GM21528 (cell line): Measurements from ENCODE around the gene CTCFL.

Experiments used
- ATAC-seq: cut with Tn5 transposase; IDR thresholded peaks from one replicate; pipeline ENCODE4 v1.9.1; 2021; ENCODE audit warnings: mild to moderate bottlenecking, moderate library complexity; ENCODE audit not compliant: unreplicated experiment, low FRiP score

CTCFL gene, protein sequence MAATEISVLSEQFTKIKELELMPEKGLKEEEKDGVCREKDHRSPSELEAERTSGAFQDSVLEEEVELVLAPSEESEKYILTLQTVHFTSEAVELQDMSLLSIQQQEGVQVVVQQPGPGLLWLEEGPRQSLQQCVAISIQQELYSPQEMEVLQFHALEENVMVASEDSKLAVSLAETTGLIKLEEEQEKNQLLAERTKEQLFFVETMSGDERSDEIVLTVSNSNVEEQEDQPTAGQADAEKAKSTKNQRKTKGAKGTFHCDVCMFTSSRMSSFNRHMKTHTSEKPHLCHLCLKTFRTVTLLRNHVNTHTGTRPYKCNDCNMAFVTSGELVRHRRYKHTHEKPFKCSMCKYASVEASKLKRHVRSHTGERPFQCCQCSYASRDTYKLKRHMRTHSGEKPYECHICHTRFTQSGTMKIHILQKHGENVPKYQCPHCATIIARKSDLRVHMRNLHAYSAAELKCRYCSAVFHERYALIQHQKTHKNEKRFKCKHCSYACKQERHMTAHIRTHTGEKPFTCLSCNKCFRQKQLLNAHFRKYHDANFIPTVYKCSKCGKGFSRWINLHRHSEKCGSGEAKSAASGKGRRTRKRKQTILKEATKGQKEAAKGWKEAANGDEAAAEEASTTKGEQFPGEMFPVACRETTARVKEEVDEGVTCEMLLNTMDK

DNA sequence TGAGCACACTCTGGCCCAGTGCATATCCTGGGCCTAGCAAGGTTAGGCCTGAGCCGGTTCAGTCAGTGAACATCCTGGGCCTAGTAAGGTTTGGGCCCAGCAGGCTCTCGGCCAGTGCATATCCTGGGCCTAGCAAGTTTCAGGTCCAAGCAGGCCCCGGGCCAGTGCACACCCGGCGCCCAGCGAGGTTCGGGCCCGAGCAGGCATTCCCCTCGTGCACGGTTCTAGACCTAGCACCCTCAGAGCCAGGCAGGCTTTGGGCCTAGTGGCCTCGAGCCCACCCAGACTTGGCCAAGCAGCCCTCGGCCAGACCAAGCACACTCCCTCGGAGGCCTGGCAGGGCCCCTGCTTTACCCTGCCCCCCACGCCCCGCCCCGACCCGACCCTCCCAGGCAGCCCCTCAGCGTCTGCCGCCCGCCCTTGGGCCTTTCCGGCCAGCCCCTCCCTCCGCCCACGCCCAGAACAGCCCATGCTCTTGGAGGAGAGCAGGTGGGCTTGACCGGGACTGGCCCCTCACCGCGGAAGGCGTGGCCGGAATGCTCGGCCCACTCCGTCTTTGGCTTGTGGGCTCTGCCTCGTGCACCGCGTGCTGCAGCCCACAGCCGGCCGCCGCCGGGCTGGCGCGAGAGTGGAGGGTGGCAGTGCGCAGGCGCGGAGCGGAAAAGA lies at the start of gene CTCFL:
TSS of gene CTCFL (minus strand) at position 630 of the 666 bp plus-strand sequence. CDS start 935 bp downstream, outside the sequence.
- ATAC-seq, result no peak

DNA sequence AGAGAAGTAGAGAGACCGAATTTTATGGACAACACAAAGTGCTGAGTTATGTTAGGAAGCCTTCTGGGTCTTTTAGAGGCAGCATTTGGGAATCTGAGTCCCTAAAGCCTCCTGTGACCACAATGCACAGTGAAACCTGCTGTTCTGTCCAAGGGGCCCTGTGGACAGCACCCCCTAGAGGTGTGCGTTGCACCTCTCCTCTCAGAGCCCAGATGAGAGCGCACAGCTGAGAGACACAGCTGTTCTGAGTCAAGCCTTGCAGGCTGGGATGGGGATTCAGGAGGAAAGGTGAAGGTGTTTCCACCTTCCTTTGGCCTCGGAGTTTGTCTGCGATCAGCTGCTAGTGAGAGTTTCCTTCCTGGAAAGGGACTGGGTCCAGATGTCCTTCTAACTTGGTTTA lies 49.0 kb upstream of the CTCFL start:
- ATAC-seq, result no peak

DNA sequence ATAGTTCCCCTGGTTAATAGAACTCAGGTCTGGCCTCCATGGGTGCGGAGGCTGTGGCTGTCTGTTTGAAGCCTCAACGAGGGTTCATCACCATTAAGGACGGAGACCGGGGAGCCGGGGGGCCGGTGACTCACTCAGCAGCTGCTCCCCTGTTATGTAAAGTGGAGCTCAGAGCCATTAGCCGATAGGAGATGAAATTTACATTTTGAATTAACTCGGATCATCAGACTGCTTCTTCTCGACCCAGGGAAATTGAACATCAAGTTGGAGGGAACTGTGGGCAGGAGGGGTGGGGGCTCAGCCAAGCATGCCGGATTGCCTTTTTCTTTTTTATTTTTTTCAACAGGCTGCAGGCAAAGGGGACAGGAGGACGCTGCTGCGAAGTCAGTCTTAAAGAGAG lies 48.3 kb upstream of the CTCFL start:
- no peak for ATAC-seq

DNA sequence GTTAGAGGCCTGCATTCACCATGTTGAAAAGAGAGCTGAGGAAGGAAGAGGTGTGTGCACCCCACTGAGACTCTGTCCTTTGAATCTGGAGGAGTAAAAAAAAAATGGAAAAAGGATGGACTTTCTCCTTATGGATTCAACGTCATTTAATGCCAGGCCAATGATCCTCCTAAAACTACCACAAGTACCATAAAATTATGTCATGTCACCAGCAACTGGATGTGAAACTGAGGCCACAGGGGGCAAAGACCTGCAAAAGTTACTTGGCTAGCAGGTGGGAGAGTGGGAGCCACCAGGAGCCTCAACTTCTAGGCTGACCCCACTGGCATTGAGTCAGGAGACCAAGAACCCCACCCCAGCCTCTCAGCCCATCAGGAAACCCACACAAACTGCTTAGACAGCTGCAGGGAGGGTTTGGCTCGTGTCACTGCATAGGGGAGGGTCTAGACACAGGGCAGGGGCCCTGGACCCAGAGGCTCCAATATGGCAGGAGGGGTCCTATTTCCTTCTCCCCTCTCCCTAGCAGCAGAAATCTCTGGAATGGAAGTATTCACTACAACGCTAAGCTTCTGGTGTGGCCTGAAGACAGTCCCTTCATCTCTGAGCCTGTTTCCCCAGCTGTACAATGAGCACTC lies 47.0 kb upstream of the CTCFL start:
- ATAC-seq, result no peak

DNA sequence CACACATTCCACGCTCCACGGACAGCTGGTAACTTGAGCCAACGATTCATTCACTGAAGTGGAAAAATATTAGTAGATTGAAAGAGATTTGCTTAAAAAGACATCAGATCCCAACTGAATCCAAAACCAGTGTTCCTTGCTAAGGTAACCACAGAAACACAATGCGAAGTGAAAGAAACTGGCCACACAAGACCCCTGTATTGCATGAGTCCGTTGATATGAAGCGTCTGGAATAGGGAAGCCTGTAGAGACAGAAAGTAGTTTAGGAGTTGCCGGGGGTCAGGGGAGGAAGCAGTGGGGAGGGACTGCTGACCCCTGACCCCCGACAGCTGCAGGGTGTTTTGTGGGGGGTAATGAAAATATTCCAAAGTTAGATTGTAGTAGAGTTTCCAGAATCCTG lies 46.0 kb upstream of the CTCFL start:
- ATAC-seq, result no peak

DNA sequence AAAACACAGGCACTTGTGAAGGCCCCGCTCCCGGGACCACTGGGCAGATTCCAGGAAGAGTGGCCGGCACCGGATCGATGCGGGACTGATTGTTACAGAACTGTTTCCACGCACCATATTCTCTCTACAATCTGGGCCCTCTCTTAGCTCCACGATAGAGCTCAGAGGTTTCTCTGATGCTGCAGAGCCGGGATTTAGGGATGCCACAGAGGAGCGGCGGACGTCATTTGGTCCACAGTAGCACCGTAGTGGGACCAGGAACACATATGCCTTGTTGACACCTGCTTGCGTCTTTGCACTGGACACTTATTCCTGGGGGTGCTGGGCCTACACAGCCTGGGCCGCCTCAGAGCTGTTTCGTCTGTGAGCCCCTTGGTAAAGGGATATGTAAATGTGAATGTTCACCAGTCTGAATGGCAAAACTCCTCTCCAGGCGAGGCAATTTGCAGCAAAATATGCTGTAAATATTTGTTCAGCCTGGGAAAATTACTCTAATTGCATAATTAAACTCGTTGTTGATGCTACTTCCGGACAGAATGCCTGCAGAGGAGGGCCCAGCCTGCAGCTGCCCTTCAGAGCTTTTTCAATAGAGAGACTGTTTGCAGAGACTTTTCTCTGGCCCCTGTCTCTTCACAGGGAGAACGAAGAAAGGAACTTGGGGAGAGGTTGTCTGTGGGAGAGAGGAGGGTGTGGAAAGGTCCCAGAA lies 45.4 kb upstream of the CTCFL start:
- ATAC-seq, result no peak

DNA sequence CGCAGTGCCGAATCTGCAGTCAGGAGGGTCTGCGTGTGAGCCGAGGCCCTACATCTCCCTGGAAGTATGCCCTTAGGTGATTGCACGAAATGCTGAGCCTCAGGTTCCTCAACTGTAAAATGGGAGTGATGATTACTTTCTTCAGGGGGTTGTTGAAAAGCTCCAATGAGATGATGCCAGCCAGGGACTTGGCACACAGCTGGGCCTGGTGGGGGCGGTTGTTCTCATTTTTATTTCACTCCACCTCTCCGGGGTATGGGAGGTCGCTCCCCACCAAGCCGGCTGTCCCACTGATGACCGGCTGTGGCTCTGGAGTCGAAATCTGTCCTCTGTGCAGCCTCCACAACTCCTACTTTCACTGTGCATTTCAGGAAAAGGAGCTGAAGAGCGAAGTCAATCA lies 44.0 kb upstream of the CTCFL start:
- no peak for ATAC-seq

DNA sequence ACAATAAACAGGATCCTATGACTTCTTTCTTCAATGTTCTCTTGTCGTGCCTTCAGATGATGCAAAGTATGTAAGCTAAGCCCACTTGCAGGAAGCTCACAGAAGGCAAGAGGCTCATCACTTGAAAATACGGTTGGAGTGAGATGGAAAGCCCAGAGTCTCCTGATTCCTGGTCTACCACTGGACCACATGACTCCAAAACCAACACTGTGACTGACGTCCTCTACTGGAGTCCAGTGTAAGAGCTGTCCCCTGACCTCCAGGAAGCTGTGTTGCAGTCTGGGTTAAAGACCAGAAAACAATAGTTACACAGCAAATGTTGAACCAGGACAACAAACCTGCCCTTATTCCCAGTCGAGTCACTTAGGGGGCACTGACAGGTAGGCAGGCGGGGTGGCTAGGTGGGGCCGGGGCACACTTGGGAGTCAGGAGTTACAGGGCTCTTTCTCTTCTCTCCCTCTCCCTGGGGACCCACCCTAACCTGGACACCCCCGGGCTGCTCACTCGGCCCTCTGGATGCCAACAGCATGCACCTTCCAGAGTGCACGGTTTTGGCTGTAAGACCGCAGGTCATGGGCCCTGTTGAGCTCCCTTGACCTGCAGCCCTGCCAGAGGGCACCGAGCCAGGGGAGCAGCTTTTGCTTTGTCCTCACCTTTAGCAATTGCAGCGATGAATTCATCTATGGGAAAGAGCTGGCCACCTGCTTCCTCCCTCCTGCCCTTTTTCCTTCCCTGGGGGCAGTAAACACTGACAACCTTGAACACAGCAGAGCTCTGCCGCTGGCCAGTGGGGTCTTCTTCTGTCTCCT lies 43.4 kb upstream of the CTCFL start:
- ATAC-seq, result no peak

DNA sequence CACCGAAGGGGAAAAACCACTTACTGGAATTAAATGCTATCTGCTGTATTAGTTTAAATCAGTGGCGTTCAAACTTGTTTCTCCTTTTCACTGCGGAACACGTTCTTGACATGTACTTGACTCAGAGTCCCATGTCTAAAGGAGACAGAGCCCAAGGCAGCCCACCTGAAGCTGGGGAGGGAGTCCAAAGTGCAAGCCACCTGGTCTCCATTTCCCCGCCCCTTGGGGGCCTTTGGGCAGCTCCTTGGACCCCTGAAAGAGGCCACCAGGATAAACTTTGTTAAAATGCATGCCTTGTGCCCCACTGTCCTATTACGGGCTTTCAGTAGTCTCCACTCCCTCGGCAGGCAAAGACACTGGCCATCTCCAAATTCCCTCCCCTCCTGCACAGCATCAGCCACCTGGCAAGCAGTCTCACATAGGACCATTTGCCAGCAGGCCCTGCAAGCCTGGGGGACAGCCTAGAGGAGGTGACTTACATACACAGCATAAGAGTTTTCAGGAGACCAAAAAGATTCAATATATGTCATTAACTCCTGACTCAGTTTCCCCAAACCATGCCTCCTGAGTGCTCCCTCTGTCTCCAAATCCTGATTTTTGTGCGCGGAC lies 42.6 kb upstream of the CTCFL start:
- ATAC-seq, result no peak

DNA sequence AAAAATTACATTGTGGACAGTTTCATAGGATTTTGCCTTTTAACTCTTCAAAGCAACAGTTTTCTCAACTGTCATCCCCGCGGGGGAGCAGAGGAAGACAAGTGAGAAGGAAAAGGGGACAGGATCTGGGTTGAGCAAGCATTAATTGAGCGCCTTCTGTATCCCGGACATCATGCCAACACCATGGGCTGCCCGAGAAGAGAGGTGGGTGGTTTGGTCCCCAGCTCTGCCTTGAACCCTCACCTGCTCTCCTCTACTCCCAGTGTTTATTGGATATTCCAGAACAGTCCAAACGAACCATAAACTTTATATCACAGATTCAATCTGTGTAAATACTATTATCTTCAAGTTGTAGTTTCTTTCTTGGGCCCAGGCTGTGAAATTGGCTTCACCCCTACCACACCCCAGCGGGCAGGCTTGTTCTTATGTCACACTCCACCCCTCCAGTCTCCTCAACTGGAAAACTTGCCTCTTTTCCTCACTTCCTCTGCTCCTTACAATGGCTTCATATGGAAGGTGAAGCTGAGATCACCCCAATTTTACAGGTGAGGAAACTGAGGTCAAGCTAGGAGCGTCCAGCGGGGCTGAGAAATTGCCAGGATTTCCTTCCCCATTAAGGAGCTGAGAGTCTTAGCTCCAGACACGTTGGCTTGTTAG lies 42.0 kb upstream of the CTCFL start:
- ATAC-seq, result no peak

DNA sequence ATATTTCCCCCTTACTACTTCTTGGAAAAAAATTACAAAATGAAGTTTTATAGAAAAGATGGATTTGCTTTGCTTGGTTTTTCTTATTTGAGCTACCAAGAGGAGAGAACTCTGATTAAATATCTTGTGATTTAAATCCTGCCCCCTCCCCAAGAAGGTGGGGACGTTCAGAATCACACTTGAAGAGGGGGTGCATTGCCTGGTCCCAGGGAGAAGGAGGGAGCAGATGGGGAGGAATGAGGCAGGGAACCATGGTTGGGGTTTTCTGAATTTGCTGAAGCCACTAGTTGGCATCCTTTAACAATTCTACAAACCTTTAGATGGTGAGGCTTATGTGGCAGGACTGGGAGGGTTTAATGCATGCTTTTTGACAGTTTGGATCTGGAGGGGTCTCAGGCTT lies 41.5 kb upstream of the CTCFL start:
- no peak for ATAC-seq

DNA sequence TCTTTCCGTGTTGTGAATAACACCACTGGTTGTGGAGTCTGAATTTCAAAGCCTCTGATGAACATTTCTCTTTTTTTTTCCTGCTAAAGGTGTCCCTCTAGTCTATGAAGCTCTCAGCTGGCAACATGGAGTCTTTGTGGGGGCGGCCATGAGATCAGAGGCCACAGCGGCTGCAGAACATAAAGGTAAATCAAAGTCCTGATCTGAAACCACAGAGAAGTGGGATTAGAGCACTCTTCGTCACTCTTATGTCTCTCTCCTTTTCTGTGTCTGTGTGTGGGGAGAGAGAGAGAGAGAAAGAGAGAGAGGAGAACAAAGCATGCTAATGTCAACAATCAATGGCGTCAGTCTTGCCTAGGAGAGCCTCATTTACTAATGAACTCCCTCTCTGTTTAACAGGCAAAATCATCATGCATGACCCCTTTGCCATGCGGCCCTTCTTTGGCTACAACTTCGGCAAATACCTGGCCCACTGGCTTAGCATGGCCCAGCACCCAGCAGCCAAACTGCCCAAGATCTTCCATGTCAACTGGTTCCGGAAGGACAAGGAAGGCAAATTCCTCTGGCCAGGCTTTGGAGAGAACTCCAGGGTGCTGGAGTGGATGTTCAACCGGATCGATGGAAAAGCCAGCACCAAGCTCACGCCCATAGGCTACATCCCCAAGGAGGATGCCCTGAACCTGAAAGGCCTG lies 40.2 kb upstream of the CTCFL start:
- ATAC-seq, result no peak

DNA sequence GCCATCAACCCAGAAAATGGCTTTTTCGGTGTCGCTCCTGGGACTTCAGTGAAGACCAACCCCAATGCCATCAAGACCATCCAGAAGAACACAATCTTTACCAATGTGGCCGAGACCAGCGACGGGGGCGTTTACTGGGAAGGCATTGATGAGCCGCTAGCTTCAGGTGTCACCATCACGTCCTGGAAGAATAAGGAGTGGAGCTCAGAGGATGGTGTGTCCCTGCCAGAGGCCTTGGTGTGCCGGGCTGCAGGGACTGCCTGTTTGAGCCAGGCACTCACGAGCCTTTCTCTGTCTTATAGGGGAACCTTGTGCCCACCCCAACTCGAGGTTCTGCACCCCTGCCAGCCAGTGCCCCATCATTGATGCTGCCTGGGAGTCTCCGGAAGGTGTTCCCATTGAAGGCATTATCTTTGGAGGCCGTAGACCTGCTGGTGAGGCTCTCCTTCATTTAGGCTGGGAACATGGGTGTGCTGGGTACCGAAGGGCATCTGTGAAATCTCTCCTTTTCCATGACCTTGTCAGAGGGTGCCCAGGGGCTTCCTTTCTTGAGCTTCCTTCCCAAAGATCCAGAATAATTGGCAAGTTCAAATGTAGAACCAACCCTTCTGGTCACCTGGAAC lies 39.4 kb upstream of the CTCFL start:
- no peak for ATAC-seq

DNA sequence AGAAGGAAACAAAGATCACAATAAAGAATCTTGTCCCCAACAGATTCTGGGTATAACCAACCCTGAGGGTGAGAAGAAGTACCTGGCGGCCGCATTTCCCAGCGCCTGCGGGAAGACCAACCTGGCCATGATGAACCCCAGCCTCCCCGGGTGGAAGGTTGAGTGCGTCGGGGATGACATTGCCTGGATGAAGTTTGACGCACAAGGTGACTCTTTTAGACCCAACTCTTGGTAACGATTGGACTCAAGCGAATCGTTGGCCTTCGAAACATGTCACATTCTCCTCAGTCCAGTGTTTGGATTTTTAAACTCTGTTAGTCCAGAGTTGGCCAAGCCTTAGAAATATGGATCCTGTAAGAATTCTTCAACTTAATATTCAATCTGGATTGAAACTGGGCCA lies 38.6 kb upstream of the CTCFL start:
- no peak for ATAC-seq

DNA sequence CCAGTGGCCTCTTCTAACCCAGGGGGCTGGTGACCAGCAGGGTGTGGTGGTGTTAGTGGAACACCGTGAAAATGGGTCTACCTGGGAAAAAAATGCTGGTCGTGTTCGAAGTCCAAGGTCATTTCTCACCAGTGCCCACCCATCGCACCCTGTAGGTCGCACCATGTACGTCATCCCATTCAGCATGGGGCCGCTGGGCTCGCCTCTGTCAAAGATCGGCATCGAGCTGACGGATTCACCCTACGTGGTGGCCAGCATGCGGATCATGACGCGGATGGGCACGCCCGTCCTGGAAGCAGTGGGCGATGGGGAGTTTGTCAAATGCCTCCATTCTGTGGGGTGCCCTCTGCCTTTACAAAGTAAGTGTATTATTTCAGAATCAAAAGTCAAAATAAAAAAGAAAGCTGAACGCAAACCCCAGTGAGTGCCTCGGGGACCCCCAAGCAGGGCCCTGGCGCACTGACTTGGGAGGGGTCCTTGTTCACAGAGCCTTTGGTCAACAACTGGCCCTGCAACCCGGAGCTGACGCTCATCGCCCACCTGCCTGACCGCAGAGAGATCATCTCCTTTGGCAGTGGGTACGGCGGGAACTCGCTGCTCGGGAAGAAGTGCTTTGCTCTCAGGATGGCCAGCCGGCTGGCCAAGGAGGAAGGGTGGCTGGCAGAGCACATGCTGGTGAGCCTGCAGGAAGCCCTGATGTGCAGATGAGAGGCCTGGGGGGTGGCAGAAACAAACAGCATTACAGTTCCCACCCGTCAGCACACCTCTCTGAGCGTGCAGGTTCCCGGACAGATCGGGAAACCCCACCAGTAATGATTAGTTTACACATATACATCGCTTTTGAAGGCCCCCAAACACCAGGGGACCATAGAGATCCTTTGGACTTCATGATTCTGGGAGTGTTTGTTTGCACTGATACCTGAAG lies 37.9 kb upstream of the CTCFL start:
- no peak for ATAC-seq

DNA sequence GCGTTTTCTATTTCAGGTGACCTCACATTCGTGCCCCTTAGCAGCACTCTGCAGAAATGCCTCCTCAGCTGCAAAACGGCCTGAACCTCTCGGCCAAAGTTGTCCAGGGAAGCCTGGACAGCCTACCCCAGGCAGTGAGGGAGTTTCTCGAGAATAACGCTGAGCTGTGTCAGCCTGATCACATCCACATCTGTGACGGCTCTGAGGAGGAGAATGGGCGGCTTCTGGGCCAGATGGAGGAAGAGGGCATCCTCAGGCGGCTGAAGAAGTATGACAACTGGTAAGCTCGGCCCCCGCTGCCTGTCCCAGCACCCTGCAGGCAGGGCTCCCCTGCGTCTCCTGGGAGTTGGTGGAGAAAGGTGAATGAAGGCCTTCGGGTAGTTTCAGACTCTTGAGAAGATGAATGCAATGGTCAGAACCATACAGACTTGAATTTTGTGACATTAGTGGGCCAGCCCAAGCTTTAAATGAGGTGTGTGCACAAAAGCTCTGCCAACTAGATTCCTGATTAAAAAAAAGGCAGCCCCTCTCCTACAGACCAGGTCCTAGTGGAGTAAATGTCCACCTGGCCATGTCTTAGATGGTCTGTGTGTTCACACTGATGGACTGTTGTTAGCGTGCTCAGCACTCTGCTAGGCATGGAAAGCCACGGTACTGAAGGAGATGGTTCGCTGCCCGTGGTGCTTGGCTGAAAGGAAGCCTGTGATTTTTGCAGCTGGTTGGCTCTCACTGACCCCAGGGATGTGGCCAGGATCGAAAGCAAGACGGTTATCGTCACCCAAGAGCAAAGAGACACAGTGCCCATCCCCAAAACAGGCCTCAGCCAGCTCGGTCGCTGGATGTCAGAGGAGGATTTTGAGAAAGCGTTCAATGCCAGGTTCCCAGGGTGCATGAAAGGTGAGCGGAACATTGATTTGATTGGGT lies 36.7 kb upstream of the CTCFL start:
- no peak for ATAC-seq
